ENCODE results near the gene CBLB. TPM values are rescaled to one million over a fixed set of nuclear protein-coding genes. Genes with fewer than 3 reads are reported as not detected.

The CBLB gene
- total RNA-seq, 1 donor from 2014 or later = 45.9 TPM

- Histone ChIP-seq H3K27me3 (ENCODE audit: insufficient read depth, low read length) (no peaks in the 10 kb centered on the region), H3K27ac (ENCODE audit: low read depth, low read length) (peak overlapping the region; percentile 51), H3K9ac (ENCODE audit: low read length) (peak overlapping the region; percentile 51), H3K4me3 (ENCODE audit: insufficient read depth, low read depth, low read length) (no peak overlapping the region), H3K4me2 (ENCODE audit: low read length) (peak overlapping the region; percentile 70), H2AFZ (ENCODE audit: low read depth, low read length) (no peak overlapping the region), H3K36me3 (ENCODE audit: insufficient read depth, low read length) (peaks cover 8% of the 10 kb centered on the region), H4K20me1 (ENCODE audit: insufficient read depth, low read length) (no peaks in the 10 kb centered on the region), H3K79me2 (ENCODE audit: insufficient read depth, low read length) (peaks cover 32% of the 10 kb centered on the region), H3K9me3 (ENCODE audit: insufficient read depth, low read depth, low read length) (no peaks in the 10 kb centered on the region), H3K4me1 (ENCODE audit: insufficient read depth, low read length) (peaks cover 25% of the 10 kb centered on the region)
- peak; percentile 94 for DNase-seq (ENCODE audit: low read depth)
- no peak overlapping the region for H3K4me3 Mint-ChIP-seq (ENCODE audit: unreplicated experiment)
- peaks cover 5% of the 10 kb centered on the region for H3K36me3 Mint-ChIP-seq (ENCODE audit: low read depth, unreplicated experiment)
- TF ChIP-seq CTCF (IDR thresholded peaks at IDR 0.05; ENCODE audit: insufficient read depth, low read depth, low read length) (no peak), EZH2 (IDR thresholded peaks at IDR 0.05; ENCODE audit: insufficient read depth, low read length) (no peak)
- H3K4me1 Mint-ChIP-seq (ENCODE audit: low read depth, unreplicated experiment) = peaks cover 28% of the 10 kb centered on the region
- peak; percentile 71 for FAIRE-seq
- no peaks in the 10 kb centered on the region for H3K27me3 Mint-ChIP-seq (ENCODE audit: low read depth, unreplicated experiment)
- H3K27ac Mint-ChIP-seq (ENCODE audit: unreplicated experiment) = peak overlapping the region; percentile 79
- no peaks in the 10 kb centered on the region for H3K9me3 Mint-ChIP-seq (ENCODE audit: unreplicated experiment)
Observed at GRCh38 chr3:105836533-105836932, 32.3 kb downstream of the CBLB start.

- Histone ChIP-seq H3K4me3 (ENCODE audit: insufficient read depth, low read depth, low read length) (no peak overlapping the region), H3K4me1 (ENCODE audit: insufficient read depth, low read length) (peaks cover 25% of the 10 kb centered on the region), H3K27me3 (ENCODE audit: insufficient read depth, low read length) (no peaks in the 10 kb centered on the region), H3K27ac (ENCODE audit: low read depth, low read length) (peak overlapping the region; percentile 51), H3K36me3 (ENCODE audit: insufficient read depth, low read length) (peaks cover 8% of the 10 kb centered on the region), H4K20me1 (ENCODE audit: insufficient read depth, low read length) (no peaks in the 10 kb centered on the region), H3K9me3 (ENCODE audit: insufficient read depth, low read depth, low read length) (no peaks in the 10 kb centered on the region), H3K4me2 (ENCODE audit: low read length) (peak overlapping the region; percentile 70), H3K9ac (ENCODE audit: low read length) (no peak overlapping the region), H3K79me2 (ENCODE audit: insufficient read depth, low read length) (peaks cover 39% of the 10 kb centered on the region), H2AFZ (ENCODE audit: low read depth, low read length) (no peak overlapping the region)
- no peaks in the 10 kb centered on the region for H3K27me3 Mint-ChIP-seq (ENCODE audit: low read depth, unreplicated experiment)
- peak; percentile 82 for FAIRE-seq
- H3K9me3 Mint-ChIP-seq (ENCODE audit: unreplicated experiment) = no peaks in the 10 kb centered on the region
- TF ChIP-seq CTCF (IDR thresholded peaks at IDR 0.05; ENCODE audit: insufficient read depth, low read depth, low read length) (no peak), EZH2 (IDR thresholded peaks at IDR 0.05; ENCODE audit: insufficient read depth, low read length) (no peak)
- H3K27ac Mint-ChIP-seq (ENCODE audit: unreplicated experiment) = no peak overlapping the region
- H3K36me3 Mint-ChIP-seq (ENCODE audit: low read depth, unreplicated experiment) = peaks cover 5% of the 10 kb centered on the region
- no peak for DNase-seq (ENCODE audit: low read depth)
- H3K4me1 Mint-ChIP-seq (ENCODE audit: low read depth, unreplicated experiment) = peaks cover 28% of the 10 kb centered on the region
- no peak overlapping the region for H3K4me3 Mint-ChIP-seq (ENCODE audit: unreplicated experiment)
Observed at GRCh38 chr3:105835606-105836005, 33.2 kb downstream of the CBLB start.

- no peak overlapping the region for H3K4me2 ChIP-seq (ENCODE audit: low read length)
- Mint-ChIP-seq H3K36me3 (ENCODE audit: low read depth, unreplicated experiment) (peaks cover 5% of the 10 kb centered on the region), H3K4me3 (ENCODE audit: unreplicated experiment) (no peak overlapping the region), H3K27ac (ENCODE audit: unreplicated experiment) (no peak overlapping the region), H3K9me3 (ENCODE audit: unreplicated experiment) (no peaks in the 10 kb centered on the region), H3K27me3 (ENCODE audit: low read depth, unreplicated experiment) (no peaks in the 10 kb centered on the region), H3K4me1 (ENCODE audit: low read depth, unreplicated experiment) (peaks cover 28% of the 10 kb centered on the region)
- no peak overlapping the region for H3K27ac ChIP-seq (ENCODE audit: low read depth, low read length)
- H2AFZ ChIP-seq (ENCODE audit: low read depth, low read length) = no peak overlapping the region
- H3K27me3 ChIP-seq (ENCODE audit: insufficient read depth, low read length) = no peaks in the 10 kb centered on the region
- H3K4me3 ChIP-seq (ENCODE audit: insufficient read depth, low read depth, low read length) = no peak overlapping the region
- H3K79me2 ChIP-seq (ENCODE audit: insufficient read depth, low read length) = peaks cover 43% of the 10 kb centered on the region
- peaks cover 8% of the 10 kb centered on the region for H3K36me3 ChIP-seq (ENCODE audit: insufficient read depth, low read length)
- TF ChIP-seq CTCF (IDR thresholded peaks at IDR 0.05; ENCODE audit: insufficient read depth, low read depth, low read length) = no peak
- TF ChIP-seq EZH2 (IDR thresholded peaks at IDR 0.05; ENCODE audit: insufficient read depth, low read length) = no peak
- H3K4me1 ChIP-seq (ENCODE audit: insufficient read depth, low read length) = peaks cover 25% of the 10 kb centered on the region
- no peak for FAIRE-seq
- H4K20me1 ChIP-seq (ENCODE audit: insufficient read depth, low read length) = no peaks in the 10 kb centered on the region
- H3K9ac ChIP-seq (ENCODE audit: low read length) = no peak overlapping the region
- DNase-seq (ENCODE audit: low read depth) = no peak
- H3K9me3 ChIP-seq (ENCODE audit: insufficient read depth, low read depth, low read length) = no peaks in the 10 kb centered on the region
Observed at GRCh38 chr3:105834768-105835167, 34.0 kb downstream of the CBLB start.

Measured in astrocyte (in vitro differentiated cells and primary cell).